Transverse colon (tissue), 4 donors: ENCODE data around the gene DEDD2. TPM values are rescaled to one million over a fixed set of nuclear protein-coding genes. Genes with fewer than 3 reads are reported as not detected.

Experiments
- DNase-seq: peaks from one replicate; pipeline ENCODE4 v3.0.0-alpha.2; 2019
- H3K27ac ChIP-seq, 4 donors: fragments of 200-600 bp; sonication (generic); 2 replicates each; pipeline ENCODE4 v1.5.1; 2016 to 2018; ENCODE audit warnings: inconsistent platforms in 4 of 4
- H3K27me3 ChIP-seq: fragments of 200-600 bp; sonication (generic); 2 replicates; pipeline ENCODE4 v1.5.1; 2017; ENCODE audit warnings: inconsistent platforms
- H3K36me3 ChIP-seq, 4 donors: fragments of 200-600 bp; sonication (generic); 2 replicates each; pipeline ENCODE4 v1.5.1; 2017 to 2019; ENCODE audit warnings: inconsistent platforms in 4 of 4
- H3K4me1 ChIP-seq, 4 donors: fragments of 200-600 bp; sonication (generic); 2 replicates each; pipeline ENCODE4 v1.5.1; 2017 to 2020; ENCODE audit warnings: inconsistent platforms in 4 of 4
- H3K4me3 ChIP-seq, 4 donors: fragments of 200-600 bp; sonication (generic); 1 replicate in 1 of 4; 2 replicates in 3 of 4; pipeline versions ENCODE4 v1.5.1 to v1.6.1; 2017 to 2019; ENCODE audit warnings: inconsistent platforms in 4 of 4
- H3K9me3 ChIP-seq, 2 donors: fragments of 200-600 bp; sonication (generic); 2 replicates each; pipeline ENCODE4 v1.5.1; 2017 to 2019; ENCODE audit warnings: inconsistent platforms in 2 of 2
- EP300 ChIP-seq: sonication (generic); formaldehyde crosslinking; IDR thresholded peaks from one replicate; pipeline ENCODE4 v1.6.1; 2017; ENCODE audit warnings: antibody characterized with exemption, low read depth
- POLR2A ChIP-seq: fragments of 450-650 bp; IDR thresholded peaks from one replicate; pipeline ENCODE4 v1.6.1; 2016; ENCODE audit warnings: antibody characterized with exemption, mild to moderate bottlenecking, moderate library complexity
- POLR2AphosphoS5 ChIP-seq, 3 donors: sonication (generic); formaldehyde crosslinking; IDR thresholded peaks; one replicate each; pipeline ENCODE4 v1.6.1; 2016; ENCODE audit warnings: antibody characterized with exemption in 3 of 3
- WGBS, 2 donors: methylation state at CpG; one replicate each; pipeline ENCODE4 v1.1.5; 2018; ENCODE audit warnings: low coverage in 1 of 2; 5-methylcytosine and 5-hydroxymethylcytosine counted together
- in situ Hi-C, 4 donors: fragments of 200-750 bp; cut with MboI; loops; one replicate each; pipeline versions ENCODE4 v1.15.0 to v1.15.1; 2017; ENCODE audit warnings: low sequenced_read_pairs in 3 of 4, low pct_ligation_motif_present in 1 of 4, low pct_unique_long_range_greater_than_20kb in 1 of 4
- intact Hi-C: fragments of 100-400 bp; cut with DNase I; formaldehyde crosslinking; loops from one replicate; pipeline ENCODE4 v1.15.1; 2023; ENCODE audit warnings: low total_unique reads
- total RNA-seq, 4 donors: library from RNA; depleted of rRNA; stranded (reverse); fragments of >200 nt; gene quantifications; one replicate each; pipeline ENCODE4 v1.1.0, GENCODE V29; 2016
- TF ChIP-seq, protein P1 (sequence below), 5 experiments: fragments of 200-600 bp in 3 of 5; fragments of 450-650 bp in 2 of 5; sonication (generic) in 3 of 5; IDR thresholded peaks; 1 replicate in 2 of 5; 2 replicates in 3 of 5; pipeline ENCODE4 v1.5.1; 2016 to 2017; ENCODE audit warnings: antibody characterized with exemption in 5 of 5, inconsistent platforms in 3 of 5, mild to moderate bottlenecking in 2 of 5, moderate library complexity in 1 of 5

Gene DEDD2
- total RNA-seq, 4 donors from 2014 or later: 52.2 to 90.8 (median 63.0) TPM

DNA sequence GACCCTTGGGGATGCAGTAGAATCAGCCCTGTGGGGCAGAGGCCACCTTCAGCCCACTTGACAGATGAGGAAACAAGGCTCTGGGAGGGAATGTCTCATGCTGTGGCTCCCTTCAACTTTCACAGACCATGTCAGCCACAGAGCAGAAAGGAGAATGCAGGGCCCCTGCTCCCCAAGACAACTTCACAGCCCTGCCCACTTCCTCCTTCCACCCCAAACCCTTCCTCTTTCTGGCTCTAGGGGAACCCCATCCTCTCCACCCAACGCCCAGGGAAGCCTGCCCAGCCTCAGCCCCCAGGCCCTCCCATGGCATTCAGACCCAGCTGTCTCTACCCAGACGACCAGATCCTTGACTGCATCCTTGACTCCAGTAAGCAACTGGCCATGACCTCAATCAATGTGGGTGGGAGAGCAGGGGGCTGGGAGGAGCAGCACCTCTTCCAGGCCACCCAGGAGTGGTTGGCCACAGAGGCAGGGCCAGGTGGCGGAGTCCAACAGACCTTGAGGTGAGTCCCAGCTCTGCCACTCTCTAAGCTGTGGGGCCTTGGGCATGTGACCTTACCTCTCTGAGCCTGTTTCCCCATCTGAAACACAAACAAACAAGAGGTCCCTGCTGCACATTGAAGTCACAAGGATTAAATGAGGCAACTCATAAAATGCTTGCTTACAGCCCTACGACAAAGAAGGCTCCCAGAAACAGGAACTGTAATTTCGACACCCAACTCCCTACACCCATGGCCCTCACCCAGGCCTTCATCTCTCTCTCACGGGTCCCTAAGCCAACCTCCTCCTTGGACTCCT, 15.8 kb downstream of the DEDD2 start:
- H3K4me1 ChIP-seq: peaks cover 0 to 37% (median 6%) of the 10 kb centered on the region in 4 donors
- H3K36me3 ChIP-seq: peaks cover 0 to 23% (median 10%) of the 10 kb centered on the region in 4 donors
- TF ChIP-seq POLR2AphosphoS5 (IDR thresholded peaks at IDR 0.05): no peak
- no peak for TF ChIP-seq EP300
- TF ChIP-seq, protein P1, sequence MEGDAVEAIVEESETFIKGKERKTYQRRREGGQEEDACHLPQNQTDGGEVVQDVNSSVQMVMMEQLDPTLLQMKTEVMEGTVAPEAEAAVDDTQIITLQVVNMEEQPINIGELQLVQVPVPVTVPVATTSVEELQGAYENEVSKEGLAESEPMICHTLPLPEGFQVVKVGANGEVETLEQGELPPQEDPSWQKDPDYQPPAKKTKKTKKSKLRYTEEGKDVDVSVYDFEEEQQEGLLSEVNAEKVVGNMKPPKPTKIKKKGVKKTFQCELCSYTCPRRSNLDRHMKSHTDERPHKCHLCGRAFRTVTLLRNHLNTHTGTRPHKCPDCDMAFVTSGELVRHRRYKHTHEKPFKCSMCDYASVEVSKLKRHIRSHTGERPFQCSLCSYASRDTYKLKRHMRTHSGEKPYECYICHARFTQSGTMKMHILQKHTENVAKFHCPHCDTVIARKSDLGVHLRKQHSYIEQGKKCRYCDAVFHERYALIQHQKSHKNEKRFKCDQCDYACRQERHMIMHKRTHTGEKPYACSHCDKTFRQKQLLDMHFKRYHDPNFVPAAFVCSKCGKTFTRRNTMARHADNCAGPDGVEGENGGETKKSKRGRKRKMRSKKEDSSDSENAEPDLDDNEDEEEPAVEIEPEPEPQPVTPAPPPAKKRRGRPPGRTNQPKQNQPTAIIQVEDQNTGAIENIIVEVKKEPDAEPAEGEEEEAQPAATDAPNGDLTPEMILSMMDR (IDR thresholded peaks at IDR 0.05): no peak
- TF ChIP-seq POLR2A: no peak
- no peaks in the 10 kb centered on the region for H3K9me3 ChIP-seq
- H3K27me3 ChIP-seq: no peaks in the 10 kb centered on the region
- intact Hi-C loops: no loop called here
- H3K4me3 ChIP-seq: no peak overlapping the region
- WGBS, 2 donors: 61 to 62% methylated on average over 2 to 6 of the region's 6 CpGs
- in situ Hi-C loops: no loop called here
- DNase-seq: peak; percentile 56
- H3K27ac ChIP-seq: peak overlapping the region; percentile 27 to 66 (median 47)

DNA sequence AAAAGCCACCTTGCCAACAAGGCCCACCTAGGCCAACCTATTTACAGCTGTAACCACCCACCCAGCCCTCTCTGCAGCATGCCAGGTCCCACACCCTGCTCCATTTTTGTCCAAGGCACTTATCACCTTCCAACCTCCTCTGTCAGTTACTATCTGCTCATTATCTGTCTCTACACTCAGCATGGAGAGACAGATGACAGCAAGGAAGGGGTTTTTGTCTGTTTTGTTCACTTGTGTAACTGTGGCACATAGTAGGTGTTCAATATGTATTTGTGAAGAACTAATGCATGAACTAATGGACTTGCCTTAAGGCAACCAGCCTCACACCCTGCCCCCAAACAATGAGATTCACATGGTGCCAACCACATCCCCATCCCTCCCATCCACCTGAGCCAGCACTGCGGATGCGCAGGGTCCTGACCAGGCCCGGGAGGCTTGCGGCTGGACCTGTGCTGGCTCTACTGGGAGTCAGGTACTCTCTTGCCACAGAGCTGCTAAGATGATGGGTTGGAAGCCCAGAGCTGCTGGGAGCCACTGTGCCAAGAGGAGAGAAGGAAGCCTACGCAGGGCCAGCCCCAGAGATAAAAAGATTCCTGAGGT, 17.3 kb downstream of the DEDD2 start:
- Histone ChIP-seq H3K36me3 (peaks cover 0 to 23% (median 10%) of the 10 kb centered on the region in 4 donors), H3K9me3 (no peaks in the 10 kb centered on the region), H3K4me1 (peaks cover 0 to 39% (median 6%) of the 10 kb centered on the region in 4 donors), H3K27ac (peak overlapping the region; percentile 57 to 82 (median 64)), H3K4me3 (no peak overlapping the region), H3K27me3 (no peaks in the 10 kb centered on the region)
- DNase-seq: no peak
- 95% methylated on average over 5 of the region's 5 CpGs; no CpG with 5 or more reads in 1 of the 2 donors for WGBS, 2 donors
- TF ChIP-seq, protein P1 (IDR thresholded peaks at IDR 0.05): no peak
- no peak for TF ChIP-seq POLR2A
- TF ChIP-seq POLR2AphosphoS5 (IDR thresholded peaks at IDR 0.05): no peak
- TF ChIP-seq EP300: no peak
- in situ Hi-C loops: no loop called here
- intact Hi-C loops: no loop called here

DNA sequence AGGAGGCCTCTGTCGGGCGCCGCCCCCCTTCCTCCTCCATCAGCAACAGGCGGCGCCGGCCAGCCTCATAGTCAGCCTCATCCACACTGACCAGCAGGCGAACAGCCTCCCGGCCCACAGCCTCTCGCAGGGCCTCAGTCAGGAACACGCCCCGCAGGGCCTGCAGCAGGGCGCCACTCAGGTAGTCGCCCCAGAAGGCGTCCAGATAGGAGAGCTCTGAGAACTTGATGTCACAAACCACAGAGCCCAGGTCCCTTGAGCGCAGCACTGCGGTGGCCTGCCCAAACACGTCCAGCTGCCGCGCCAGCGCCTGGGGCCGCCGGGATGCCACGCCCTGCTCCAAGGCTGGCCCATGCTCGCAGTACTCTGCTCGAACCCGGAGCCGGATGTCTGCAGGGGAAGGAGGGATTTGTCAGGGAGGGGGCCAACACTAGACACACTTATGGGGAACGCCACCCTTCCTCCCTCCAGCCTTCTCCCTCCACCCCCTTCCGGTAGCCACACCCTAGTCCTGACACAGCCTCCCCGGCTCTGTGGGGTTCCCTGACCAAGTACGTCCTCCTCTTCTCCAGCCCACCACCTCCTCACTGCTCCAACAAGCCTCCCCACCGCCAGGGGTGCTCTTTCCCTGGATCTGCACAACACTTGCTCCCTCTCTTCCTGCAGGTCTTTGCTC, 17.9 kb downstream of the DEDD2 start:
- in situ Hi-C loops: no loop called here
- H3K36me3 ChIP-seq: peaks cover 0 to 23% (median 9%) of the 10 kb centered on the region in 4 donors
- no peaks in the 10 kb centered on the region for H3K27me3 ChIP-seq
- H3K4me1 ChIP-seq: peaks cover 0 to 39% (median 6%) of the 10 kb centered on the region in 4 donors
- peak; percentile 53 for DNase-seq
- intact Hi-C loops: no loop called here
- no peaks in the 10 kb centered on the region for H3K9me3 ChIP-seq
- H3K27ac ChIP-seq: peak overlapping the region; percentile 57 to 82 (median 64)
- TF ChIP-seq, protein P1 (IDR thresholded peaks at IDR 0.05): no peak
- TF ChIP-seq POLR2A: no peak
- TF ChIP-seq POLR2AphosphoS5 (IDR thresholded peaks at IDR 0.05): no peak
- no peak for TF ChIP-seq EP300
- peak overlapping the region in 1 of 4 donors; percentile 6 for H3K4me3 ChIP-seq
- WGBS, 2 donors: 70 to 80% methylated on average over 2 to 31 of the region's 32 CpGs
